KBM-7 (cell line): ENCODE measurements around the gene RAB8B.

Experiments used
- DNase-seq: peaks from one replicate; pipeline ENCODE4 v3.0.0-alpha.2; 2015
- in situ Hi-C: fragments of 300-500 bp; cut with MboI; formaldehyde crosslinking; loops from 2 replicates; pipeline ENCODE4 v1.14.3; 2020; ENCODE audit warnings: low sequenced_read_pairs, low pct_unique_long_range_greater_than_20kb, mixed read lengths

RAB8B gene

GRCh38 chr15:63252292-63252691, 62.9 kb downstream of the RAB8B start:
- DNase-seq: no peak
- in situ Hi-C loops: no loop called here

GRCh38 chr15:63254991-63255390, 65.6 kb downstream of the RAB8B start:
- in situ Hi-C loops: no loop called here
- no peak for DNase-seq

GRCh38 chr15:63255489-63255990, 66.1 kb downstream of the RAB8B start:
- in situ Hi-C loops: no loop called here
- no peak for DNase-seq

GRCh38 chr15:63256433-63257274, 67.2 kb downstream of the RAB8B start:
- in situ Hi-C loops: no loop called here
- DNase-seq: no peak

GRCh38 chr15:63258658-63259057, 69.3 kb downstream of the RAB8B start:
- in situ Hi-C loops: no loop called here

GRCh38 chr15:63260791-63261190, 71.4 kb downstream of the RAB8B start:
- DNase-seq: no peak
- in situ Hi-C loops: no loop called here

More at GRCh38 chr15:63258658-63259057, 69.3 kb downstream of the RAB8B start:
- DNase-seq: no peak

- in situ Hi-C loops: no loop called here
- no peak for DNase-seq
Measured at GRCh38 chr15:63261311-63261710, 71.9 kb downstream of the RAB8B start.

GRCh38 chr15:63263519-63263918, 74.1 kb downstream of the RAB8B start:
- in situ Hi-C loops: no loop called here
- DNase-seq: no peak

GRCh38 chr15:63264688-63265293, 75.4 kb downstream of the RAB8B start:
- in situ Hi-C loops: no loop called here
- DNase-seq: no peak

GRCh38 chr15:63274427-63274826, 85.0 kb downstream of the RAB8B start:
- DNase-seq: peak; percentile 55
- in situ Hi-C loops: no loop called here

GRCh38 chr15:63276342-63277037, 87.1 kb downstream of the RAB8B start:
- no peak for DNase-seq
- in situ Hi-C loops: no loop called here

- in situ Hi-C loops: no loop called here
- peak; percentile 88 for DNase-seq
Measured at GRCh38 chr15:63277038-63277892, 87.9 kb downstream of the RAB8B start, which contains the start of gene APH1B. APH1B (plus strand) TSS chr15:63277605; CDS start chr15:63277624, 19 bp downstream.

GRCh38 chr15:63277893-63278456, 88.6 kb downstream of the RAB8B start:
- DNase-seq: peak; percentile 11
- in situ Hi-C loops: no loop called here

GRCh38 chr15:63283126-63283525, 93.7 kb downstream of the RAB8B start:
- in situ Hi-C loops: no loop called here
- DNase-seq: peak; percentile 51

- DNase-seq: no peak
- in situ Hi-C loops: no loop called here
Measured at GRCh38 chr15:63284335-63284734, 94.9 kb downstream of the RAB8B start.

GRCh38 chr15:63287109-63287508, 97.7 kb downstream of the RAB8B start:
- DNase-seq: no peak
- in situ Hi-C loops: no loop called here

- no peak for DNase-seq
- in situ Hi-C loops: no loop called here
Measured at GRCh38 chr15:63288342-63288741, 98.9 kb downstream of the RAB8B start.

- peak; percentile 86 for DNase-seq
- in situ Hi-C loops: no loop called here
Measured at GRCh38 chr15:63288778-63289378, 99.5 kb downstream of the RAB8B start.
